Activated T-helper 1 cell treated with anti-CD3 and anti-CD28 coated beads, Interleukin-2, amount 50 U/mL, for 16 hours (primary cell): Measurements from ENCODE around the gene RAD50.
"Not testable (repeated sequence)": the region's sequence is repeated elsewhere in the genome, so short reads cannot be mapped to it uniquely, and the experiment has no call there.

Experiments
- DNase-seq, 2 donors: peaks; one replicate each; pipeline ENCODE4 v3.0.0-alpha.2; 2020; ENCODE audit warnings: low read depth in 1 of 2, low spot score in 1 of 2

Gene RAD50

DNA sequence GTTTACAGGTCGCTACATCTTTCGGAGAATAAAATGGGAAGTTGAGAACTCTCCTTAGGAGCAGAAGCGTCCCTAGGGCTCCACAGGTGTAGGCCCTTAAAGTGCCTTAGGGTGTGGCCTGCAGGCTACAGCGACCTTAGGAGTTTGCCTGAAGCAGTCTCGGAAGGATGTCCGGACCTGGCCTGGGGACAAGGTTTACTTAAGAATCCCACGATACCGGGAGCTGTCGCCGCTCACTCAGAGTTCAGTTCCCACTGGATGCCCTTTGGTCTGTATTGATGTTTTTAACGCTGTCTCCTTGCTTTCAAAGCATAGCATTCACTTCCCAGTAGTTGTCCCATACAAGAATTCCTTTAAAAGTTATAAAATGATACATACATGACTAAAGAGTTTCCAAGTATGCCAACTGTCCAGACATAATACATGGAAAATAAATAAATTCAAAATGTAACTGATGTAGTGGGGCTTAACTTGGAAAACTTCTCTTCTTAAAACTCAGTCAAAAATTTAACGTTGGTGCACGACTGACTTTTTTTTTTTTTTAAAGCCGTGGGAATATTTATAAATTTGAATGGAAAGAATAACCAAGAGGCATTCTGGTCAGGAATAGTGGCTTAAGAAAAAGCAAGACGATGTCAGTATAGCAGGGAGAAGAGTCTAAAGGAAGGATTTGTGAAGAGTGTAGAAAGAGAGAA, 848 bp downstream of the RAD50 start:
- DNase-seq = no peak

DNA sequence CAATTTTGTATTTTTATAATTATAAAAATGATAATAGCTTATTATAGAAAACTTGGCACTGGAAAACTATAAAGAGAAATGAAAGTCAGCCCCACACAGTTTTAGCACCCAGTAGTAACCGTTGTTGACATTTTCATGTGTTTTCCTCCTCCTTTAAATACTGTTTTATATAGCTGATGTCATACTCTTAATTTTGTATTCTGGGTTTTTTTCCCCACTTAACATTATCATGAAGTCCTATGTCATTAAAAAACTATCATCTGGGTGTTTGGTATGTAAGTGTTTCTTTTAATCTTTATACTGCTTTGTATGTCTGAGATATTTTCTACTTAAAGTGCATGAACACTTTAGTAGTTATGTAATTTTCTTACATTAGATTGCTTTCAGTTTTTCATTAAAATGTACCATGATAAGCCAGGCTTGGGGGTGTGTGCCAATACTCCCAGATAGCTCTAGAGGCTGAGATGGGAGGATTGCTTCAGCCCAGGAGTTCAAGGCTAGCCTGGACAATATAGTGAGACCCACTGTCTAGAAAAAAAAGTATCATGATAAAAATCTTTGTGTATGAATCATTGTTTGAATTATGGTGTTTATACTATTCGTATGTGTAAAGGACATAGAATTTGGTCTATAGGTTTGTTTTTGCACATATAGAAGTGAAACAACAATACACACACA, 2.7 kb downstream of the RAD50 start:
- DNase-seq = no peak

DNA sequence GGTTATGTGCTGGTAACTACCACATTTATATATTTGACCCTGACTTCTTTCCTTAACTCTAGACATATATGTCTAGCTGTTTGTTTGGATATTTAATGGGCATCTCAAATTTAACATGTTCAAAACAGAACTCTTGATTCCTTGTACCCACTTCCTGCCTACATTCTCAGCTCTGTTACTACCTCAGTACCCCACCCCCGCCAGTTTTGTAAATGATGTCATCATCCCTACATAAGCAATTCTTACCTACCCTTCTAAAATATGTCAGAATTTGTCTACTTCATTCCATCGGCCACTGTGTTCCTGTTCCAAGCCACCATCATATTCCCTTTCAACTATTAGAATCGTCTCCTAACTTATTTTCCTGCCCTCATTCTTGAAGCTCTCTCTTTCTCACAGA, 4.8 kb downstream of the RAD50 start:
- no peak for DNase-seq

DNA sequence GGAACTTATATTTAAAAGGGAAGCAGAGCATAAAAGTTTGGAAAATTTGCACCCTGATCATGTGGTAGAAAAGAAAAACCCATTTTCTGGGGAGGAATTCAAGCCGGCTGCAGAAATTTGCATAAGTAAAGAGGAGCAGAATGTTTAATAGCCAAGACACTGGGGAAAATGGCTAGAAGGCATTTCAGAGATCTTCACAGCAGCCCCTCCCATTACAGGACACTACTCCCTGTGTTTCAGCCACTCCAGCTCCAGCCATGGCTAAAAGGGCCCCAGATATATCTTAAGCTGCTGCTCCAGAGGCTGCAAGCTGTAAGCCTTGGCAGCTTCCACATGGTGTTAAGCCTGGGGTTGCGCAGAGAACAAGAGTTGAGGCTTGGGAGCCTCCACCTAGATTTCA, 7.8 kb downstream of the RAD50 start:
- DNase-seq = not testable (repeated sequence)

GRCh38 chr5:132566657-132567056, 9.9 kb downstream of the RAD50 start:
- no peak for DNase-seq

DNA sequence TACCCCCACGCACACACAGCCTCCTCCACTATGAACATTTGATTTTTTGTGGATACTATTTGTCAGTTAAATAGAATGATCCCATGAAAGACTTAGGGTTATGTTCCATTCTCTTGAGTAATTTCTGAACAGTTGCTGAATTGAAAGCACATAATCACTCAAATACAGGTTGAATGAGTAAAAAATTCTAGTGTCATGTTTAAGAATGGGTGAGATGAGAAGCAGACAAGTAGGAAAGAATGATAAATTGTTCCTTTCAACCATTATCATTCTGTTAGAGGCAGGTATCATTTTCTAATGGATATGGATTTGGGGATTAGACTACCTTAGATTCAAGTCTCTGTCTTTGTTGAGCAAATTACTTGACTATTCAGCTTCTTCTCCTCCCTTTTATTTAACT, 19.3 kb downstream of the RAD50 start:
- no peak for DNase-seq

- not testable (repeated sequence) for DNase-seq
Observed at GRCh38 chr5:132584560-132584959, 27.8 kb downstream of the RAD50 start.

DNA sequence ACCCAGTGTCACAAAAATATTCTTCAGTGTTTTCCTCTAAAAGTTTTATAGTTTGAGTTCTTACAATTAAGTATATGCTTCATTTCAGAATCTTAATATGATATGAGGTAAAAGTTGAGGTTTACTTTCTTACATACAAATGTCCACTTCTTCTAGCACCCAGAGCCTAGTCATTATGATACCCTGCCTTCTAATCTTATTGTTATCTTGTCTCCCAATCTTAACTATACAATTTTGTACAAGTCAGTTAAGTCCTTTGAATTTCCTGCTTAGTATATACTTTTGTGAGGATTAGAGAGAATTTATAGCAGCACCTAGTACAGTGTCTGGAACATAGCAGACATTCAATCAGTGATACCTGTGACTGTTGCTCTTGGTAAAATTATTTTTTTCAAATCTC, 29.3 kb downstream of the RAD50 start:
- DNase-seq = no peak

DNA sequence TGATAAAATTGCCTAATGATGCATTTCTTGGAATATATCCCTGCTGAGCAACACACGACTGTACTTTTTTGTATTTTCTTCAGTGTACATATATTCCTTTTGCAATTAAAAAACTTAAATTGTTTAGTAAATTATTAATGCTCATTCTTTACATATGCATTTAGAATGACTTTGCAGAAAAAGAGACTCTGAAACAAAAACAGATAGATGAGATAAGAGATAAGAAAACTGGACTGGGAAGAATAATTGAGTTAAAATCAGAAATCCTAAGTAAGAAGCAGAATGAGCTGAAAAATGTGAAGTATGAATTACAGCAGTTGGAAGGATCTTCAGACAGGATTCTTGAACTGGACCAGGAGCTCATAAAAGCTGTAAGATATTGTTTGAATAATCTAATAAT, 32.7 kb downstream of the RAD50 start:
- DNase-seq = no peak

DNA sequence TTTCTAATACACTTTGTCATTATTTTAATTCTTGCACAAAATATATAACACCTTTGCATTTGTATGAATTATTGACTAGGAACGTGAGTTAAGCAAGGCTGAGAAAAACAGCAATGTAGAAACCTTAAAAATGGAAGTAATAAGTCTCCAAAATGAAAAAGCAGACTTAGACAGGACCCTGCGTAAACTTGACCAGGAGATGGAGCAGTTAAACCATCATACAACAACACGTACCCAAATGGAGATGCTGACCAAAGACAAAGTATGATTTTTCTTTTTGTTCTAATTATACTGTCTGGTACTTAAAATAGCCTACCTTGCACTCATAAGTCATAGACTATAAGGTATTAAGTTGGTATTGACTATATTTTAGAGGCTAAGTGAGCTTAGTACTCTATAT, 34.4 kb downstream of the RAD50 start:
- no peak for DNase-seq

- no peak for DNase-seq
Observed at GRCh38 chr5:132592521-132592920, 35.7 kb downstream of the RAD50 start.

DNA sequence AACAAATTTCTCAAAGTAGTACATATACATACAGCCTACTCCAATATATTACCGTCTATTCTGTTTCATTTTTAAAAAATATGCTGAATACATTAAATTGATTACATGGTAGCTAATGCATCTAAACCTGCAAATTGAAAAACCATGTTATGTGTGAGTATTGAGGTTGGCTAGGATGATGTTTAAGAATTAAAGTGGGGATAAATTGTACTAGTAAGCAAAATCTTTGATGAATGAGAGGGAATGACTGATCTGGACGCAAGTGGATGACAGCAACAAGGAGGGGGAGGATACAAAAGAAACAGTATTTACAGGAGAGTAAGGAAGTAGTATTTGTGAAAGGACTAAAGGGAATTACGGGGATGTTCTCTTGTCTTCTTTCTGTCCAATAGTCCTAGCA, 37.4 kb downstream of the RAD50 start:
- no peak for DNase-seq

GRCh38 chr5:132595624-132596023, 38.8 kb downstream of the RAD50 start:
- DNase-seq = no peak

DNA sequence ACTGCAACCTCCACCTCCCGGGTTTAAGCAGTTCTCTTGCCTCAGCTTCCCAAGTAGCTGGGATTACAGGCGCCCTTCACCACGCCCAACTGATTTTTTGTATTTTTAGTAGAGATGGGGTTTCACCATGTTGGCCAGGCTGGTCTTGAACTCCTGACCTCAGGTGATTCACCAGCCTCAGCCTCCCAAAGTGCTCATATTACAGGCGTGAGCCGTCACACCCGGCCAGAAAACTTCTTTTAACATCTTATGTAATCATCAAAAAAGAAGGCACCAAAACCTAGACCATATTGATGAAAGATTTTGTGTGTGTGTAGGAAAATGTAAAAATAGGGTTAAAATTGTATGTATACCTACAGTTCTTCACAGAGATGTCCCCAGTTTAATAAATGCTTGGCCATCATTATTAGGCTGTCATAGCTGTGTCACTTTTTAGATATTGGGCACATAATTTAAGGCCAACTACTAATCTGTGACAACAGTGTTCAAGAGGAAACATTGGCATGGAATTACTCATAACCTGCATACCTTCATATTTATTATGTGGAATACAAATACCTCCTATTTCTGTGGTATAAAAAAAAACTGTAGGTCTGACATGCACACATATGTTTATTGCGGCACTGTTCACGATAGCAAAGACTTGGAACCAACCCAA, 44.4 kb downstream of the RAD50 start:
- DNase-seq = no peak

DNA sequence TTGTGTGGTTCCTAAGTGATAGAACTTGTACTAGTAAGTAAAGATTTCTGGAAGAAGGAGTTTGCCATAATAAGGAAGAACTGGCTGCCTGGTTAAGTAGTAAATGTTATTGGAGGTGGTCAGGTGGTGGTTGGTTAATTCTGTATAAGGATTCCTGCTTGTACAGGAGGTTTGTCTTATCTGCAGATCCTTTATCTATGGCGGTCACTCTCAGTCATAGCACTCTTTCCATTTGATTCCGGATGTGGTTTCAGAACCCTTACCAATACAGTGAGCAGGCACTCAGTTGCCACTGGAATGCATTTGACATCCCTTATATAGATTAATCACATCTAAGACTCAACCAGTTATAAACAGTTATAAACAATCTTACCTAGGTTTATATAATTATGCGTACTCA, 50.3 kb downstream of the RAD50 start:
- DNase-seq = no peak

DNA sequence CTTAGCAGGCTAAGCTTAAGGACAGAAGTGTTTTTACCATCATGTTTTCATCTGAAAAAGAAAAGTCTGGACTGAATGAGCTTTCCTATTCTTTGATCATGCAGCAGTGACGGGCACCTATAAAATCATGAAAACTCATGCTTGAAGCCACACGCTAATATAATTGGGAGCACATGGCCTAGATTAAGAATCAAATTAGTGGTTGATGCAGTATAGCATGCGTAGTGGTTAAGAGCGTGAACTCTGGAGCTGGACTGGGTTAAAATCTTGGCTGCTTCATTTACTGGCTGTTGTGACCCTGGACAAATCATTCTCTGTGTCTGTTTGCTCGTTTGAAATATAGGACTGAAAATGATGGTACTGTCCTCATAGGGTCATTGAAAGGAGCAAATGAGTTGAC, 51.3 kb downstream of the RAD50 start:
- DNase-seq = no peak

DNA sequence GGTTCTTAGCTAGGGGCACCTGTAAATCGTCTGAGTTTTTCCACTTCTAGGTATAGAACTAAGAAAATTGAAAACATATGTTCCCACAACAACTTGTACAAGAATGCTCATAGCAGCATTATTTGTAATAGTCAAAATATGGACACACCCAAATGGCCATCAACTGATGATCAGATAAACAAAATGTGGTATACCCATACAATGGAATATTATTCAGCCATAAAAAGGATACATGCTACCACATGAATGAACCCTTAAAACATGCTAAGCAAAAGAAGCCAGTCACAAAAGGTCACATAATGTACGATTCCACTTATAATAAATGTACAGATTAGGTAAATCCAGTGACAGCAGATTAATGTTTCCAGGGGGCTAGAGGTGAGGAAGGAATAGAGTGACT, 55.2 kb downstream of the RAD50 start:
- no peak for DNase-seq

DNA sequence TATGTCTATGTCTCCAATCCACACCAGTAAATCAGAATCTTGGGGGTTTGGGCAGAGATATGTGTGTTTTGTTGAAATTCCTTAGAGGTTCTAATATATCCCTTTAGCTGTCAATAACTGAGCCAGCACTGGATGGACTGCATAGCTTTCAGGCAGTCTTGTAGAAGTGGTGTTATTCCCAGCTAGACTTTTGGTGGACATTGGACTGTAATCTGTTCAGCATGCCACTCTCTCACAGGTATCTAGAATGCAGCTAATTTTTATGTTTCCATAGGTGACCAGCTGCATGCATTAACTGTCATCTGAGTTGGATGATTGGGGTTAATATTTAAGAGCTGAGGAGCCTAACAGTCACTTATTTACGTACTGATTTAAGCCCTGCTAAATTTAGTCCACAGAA, 56.1 kb downstream of the RAD50 start:
- no peak for DNase-seq

DNA sequence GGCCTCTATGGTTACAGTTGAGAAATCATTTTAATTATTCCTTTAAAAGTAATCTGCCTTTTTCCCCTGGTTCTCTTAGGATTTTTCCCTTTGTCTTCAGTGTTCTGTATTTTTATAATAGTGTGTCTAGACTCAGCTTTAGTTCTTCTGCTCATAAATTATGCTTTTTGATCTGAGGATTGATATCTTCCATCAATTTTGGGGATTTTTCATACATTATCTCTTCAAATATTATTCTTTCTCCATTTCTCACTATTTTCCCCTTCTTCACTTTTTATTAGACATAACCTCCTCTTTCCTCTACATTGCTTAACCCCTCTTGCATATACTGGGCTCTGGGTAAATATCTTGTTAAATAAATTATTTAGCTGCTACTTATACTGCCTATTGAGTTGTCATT, 64.9 kb downstream of the RAD50 start:
- no peak for DNase-seq

- DNase-seq = no peak
Observed at GRCh38 chr5:132622608-132623007, 65.8 kb downstream of the RAD50 start.

- DNase-seq = no peak
Observed at GRCh38 chr5:132627470-132627869, 70.7 kb downstream of the RAD50 start.

DNA sequence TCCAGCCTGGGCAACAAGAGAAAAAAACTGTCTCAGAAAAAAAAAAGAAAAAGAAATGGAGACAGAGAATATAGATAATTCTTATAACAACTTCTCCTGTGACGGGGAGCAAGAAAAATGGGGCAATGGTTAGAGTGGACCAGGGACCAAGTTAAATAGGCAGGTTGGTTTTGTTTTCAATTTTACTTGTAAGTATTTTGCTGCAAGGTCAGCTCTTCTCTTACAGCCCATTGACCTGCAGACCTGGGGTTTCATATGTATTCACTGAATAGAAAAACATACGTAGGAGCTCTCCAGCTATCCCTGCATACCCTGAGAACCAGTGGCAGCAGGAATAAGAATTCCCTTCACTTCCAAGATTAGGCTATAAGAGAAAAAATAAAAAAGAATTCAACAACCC, 72.0 kb downstream of the RAD50 start:
- DNase-seq = no peak
